HepG2 (cell line): ENCODE data around the gene GTF2A2. TPM values are rescaled to one million over a fixed set of nuclear protein-coding genes. Genes with fewer than 3 reads are reported as not detected.

Experiments used
- AGO2 ChIP-seq: fragments of 200-400 bp; formaldehyde crosslinking; optimal IDR thresholded peaks from 2 replicates; pipeline ENCODE3; 2017; ENCODE audit warnings: mild to moderate bottlenecking, low read depth, low read length, moderate library complexity
- ARID2 ChIP-seq: sonication (generic); formaldehyde crosslinking; IDR thresholded peaks from 2 replicates; pipeline ENCODE4 v1.8.1; 2022; ENCODE audit warnings: mild to moderate bottlenecking, missing genetic modification reagents, borderline replicate concordance
- BATF2 ChIP-seq: sonication (generic); formaldehyde crosslinking; IDR thresholded peaks from 2 replicates; pipeline ENCODE4 v1.8.0; 2022; ENCODE audit warnings: mild to moderate bottlenecking, missing genetic modification reagents, moderate library complexity
- FOXP4 ChIP-seq: sonication (generic); formaldehyde crosslinking; IDR thresholded peaks from 2 replicates; pipeline ENCODE4 v1.4.0; 2020; ENCODE audit warnings: missing genetic modification reagents
- HMGA1 ChIP-seq: sonication (generic); formaldehyde crosslinking; conservative IDR thresholded peaks from 2 replicates; pipeline ENCODE4 v1.4.0; 2020; ENCODE audit warnings: missing genetic modification reagents
- JDP2 ChIP-seq: sonication (generic); formaldehyde crosslinking; IDR thresholded peaks from 2 replicates; pipeline ENCODE4 v1.8.1; 2022; ENCODE audit warnings: missing genetic modification reagents, borderline replicate concordance
- NFE2L1 ChIP-seq: sonication (generic); formaldehyde crosslinking; IDR thresholded peaks from 2 replicates; pipeline ENCODE4 v1.4.0; 2020; ENCODE audit warnings: missing genetic modification reagents, mild to moderate bottlenecking, borderline replicate concordance
- REPIN1 ChIP-seq: sonication (generic); formaldehyde crosslinking; IDR thresholded peaks from 2 replicates; pipeline ENCODE4 v1.8.0; 2022; ENCODE audit warnings: missing genetic modification reagents, low read depth, mild to moderate bottlenecking, borderline replicate concordance
- RXRA ChIP-seq: sonication (generic); formaldehyde crosslinking; IDR thresholded peaks from 2 replicates; pipeline ENCODE4 v1.5.1; 2020; ENCODE audit warnings: missing genetic modification reagents
- SAFB2 ChIP-seq: sonication (generic); formaldehyde crosslinking; IDR thresholded peaks from 2 replicates; pipeline ENCODE4 v1.5.1; 2020; ENCODE audit warnings: missing genetic modification reagents, low read depth, mild to moderate bottlenecking, borderline replicate concordance
- TSC22D2 ChIP-seq: sonication (generic); formaldehyde crosslinking; IDR thresholded peaks from 2 replicates; pipeline ENCODE4 v1.5.1; 2020; ENCODE audit warnings: missing genetic modification reagents, mild to moderate bottlenecking, borderline replicate concordance
- ZBTB26 ChIP-seq: IDR thresholded peaks from 2 replicates; pipeline ENCODE4 v1.6.1; 2016; ENCODE audit warnings: missing compliant biosample characterization, missing genetic modification reagents, borderline replicate concordance
- ZHX2 ChIP-seq, 2 experiments: sonication (generic) in 1 of 2; formaldehyde crosslinking in 1 of 2; IDR thresholded peaks; 2 replicates each; pipeline versions ENCODE4 v1.6.1 to v1.9.0; 2014 to 2022; ENCODE audit warnings: antibody characterized with exemption in 1 of 2, borderline replicate concordance in 1 of 2, inconsistent platforms in 1 of 2, low read depth in 1 of 2, missing genetic modification reagents in 1 of 2
- ZKSCAN5 ChIP-seq: sonication (generic); formaldehyde crosslinking; IDR thresholded peaks from 2 replicates; pipeline ENCODE4 v1.5.1; 2020; ENCODE audit warnings: mild to moderate bottlenecking, missing genetic modification reagents
- ZNF12 ChIP-seq: sonication (generic); formaldehyde crosslinking; IDR thresholded peaks from 2 replicates; pipeline ENCODE4 v1.5.0; 2020; ENCODE audit warnings: missing genetic modification reagents
- ZNF629 ChIP-seq: sonication (generic); formaldehyde crosslinking; conservative IDR thresholded peaks from 2 replicates; pipeline ENCODE4 v1.5.0; 2020; ENCODE audit warnings: missing genetic modification reagents
- ZNF644 ChIP-seq: IDR thresholded peaks from 2 replicates; pipeline ENCODE4 v1.6.1; 2016; ENCODE audit warnings: low read depth
- polyA plus RNA-seq, 8 experiments: library from polyadenylated mRNA; depleted of rRNA in 3 of 8; stranded (reverse) in 7 of 8; unstranded in 1 of 8; fragments of >200 nt; fragmentation: Illumina TruSeq in 4 of 8; extraction: Trizol in 4 of 8; gene quantifications; 2 replicates each; pipeline versions ENCODE4 v1.2.1 to v1.2.3, GENCODE V29; 2011 to 2016; ENCODE audit warnings: low read depth in 4 of 8, missing spikeins in 1 of 8, mixed read lengths in 1 of 8; ENCODE audit not compliant: insufficient read depth in 1 of 8
- total RNA-seq, 5 experiments: library from RNA; depleted of rRNA; stranded (reverse); fragments of >200 nt; fragmentation: Illumina TruSeq; extraction: Trizol; gene quantifications; 2 replicates each; pipeline ENCODE4 v1.2.3, GENCODE V29; 2016; ENCODE audit warnings: low read depth in 1 of 5

GTF2A2 gene
- total and polyA plus RNA-seq, 2 of the 13 experiments (the other 11 are each of a cell fraction or from before 2014, with no cell fraction given): 24.4 to 106 TPM

GRCh38 chr15:59688782-59689625 is 31.7 kb upstream of the GTF2A2 start, which contains the start of gene BNIP2 (continued):
- TF ChIP-seq ARID2 (CRISPR knock-in tag) (no peak), NFE2L1 (CRISPR knock-in tag) (no peak), TSC22D2 (CRISPR knock-in tag) (0 out of 2 replicates have a peak, but pooled peaks have one; percentile 62), AGO2 (peak; percentile 87), ZNF629 (0 out of 2 replicates have a peak, but pooled peaks have one; percentile 29), FOXP4 (CRISPR knock-in tag) (no peak; the same call in 1 of the 2 replicates), ZHX2 (IDR thresholded peaks at IDR 0.05; ENCODE audit: low read depth) (no peak; the same call in 1 of the 2 replicates), ZHX2 (CRISPR knock-in tag; IDR thresholded peaks at IDR 0.05; ENCODE audit: borderline replicate concordance) (no peak), RXRA (CRISPR knock-in tag) (peak; percentile 78), ZBTB26 (CRISPR knock-in tag) (peak; percentile 72), SAFB2 (CRISPR knock-in tag) (no peak), ZKSCAN5 (no peak; the same call in 1 of the 2 replicates), ZNF644 (CRISPR knock-in tag) (no peak), ZNF12 (0 out of 2 replicates have a peak, but pooled peaks have one; percentile 27), BATF2 (CRISPR knock-in tag) (no peak), JDP2 (CRISPR knock-in tag) (no peak), HMGA1 (CRISPR knock-in tag) (no peak), REPIN1 (CRISPR knock-in tag) (peak; percentile 32; the same call in 1 of the 2 replicates)
